AG04449 (cell line): Measurements from ENCODE around the gene PLBD1.
A peak's percentile ranks its signal among the peaks of the same experiment; 100 is the strongest.

Experiments
- CTCF ChIA-PET: fragments of 350-600 bp; formaldehyde crosslinking; extraction: SDS; loops from one replicate; lab custom pipeline; 2021; ENCODE audit warnings: antibody characterized with exemption; lab: Yijun Ruan, JAX
- POLR2A ChIA-PET: fragments of 400-600, 350-600 bp; formaldehyde crosslinking; extraction: SDS; loops from one replicate; lab custom pipeline; 2020; ENCODE audit warnings: antibody characterized with exemption, inconsistent platforms; lab: Yijun Ruan, JAX
- DNase-seq: peaks from one replicate; pipeline ENCODE4 v3.0.0-alpha.2; 2010; ENCODE audit warnings: low read depth, low spot score
- H3K4me3 ChIP-seq: 2 replicates; pipeline ENCODE4 v1.5.1; 2011; ENCODE audit warnings: low read depth, mild to moderate bottlenecking, control low read depth, low read length
- TF ChIP-seq, protein P1 (sequence below): IDR thresholded peaks from one replicate; pipeline ENCODE4 v1.5.1; 2011; ENCODE audit warnings: mild to moderate bottlenecking, moderate library complexity, low read length, control low read depth, inconsistent platforms; ENCODE audit not compliant: insufficient read depth; ENCODE audit errors: missing control alignments

Gene PLBD1

DNA sequence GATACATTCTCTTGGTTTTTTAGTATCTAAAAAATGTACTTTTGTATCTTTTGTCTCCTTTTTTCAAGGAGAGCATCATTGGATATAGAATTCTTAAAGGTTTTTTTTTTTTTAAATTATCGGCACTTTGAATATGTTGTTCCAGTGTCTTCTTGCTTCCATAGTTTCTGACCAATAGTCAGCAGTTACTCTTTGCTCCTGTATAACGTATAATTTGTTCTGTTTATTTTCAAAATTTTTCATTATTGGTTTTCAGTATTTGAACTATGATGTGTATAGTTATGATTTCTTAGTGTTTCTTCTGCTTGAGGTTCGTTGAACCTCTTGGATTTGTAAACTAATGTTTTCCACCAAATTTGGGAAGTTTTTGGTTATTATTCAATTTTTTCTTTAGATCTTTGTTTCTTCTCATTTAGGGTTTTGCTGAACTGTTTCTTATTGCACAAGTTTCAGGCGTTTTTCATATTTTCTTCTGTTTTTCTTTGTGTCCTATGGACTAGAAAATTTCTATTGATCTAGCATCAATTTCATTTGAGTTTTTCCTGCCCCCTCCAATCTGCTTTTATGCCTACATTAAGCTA is 93.9 kb downstream of the PLBD1 start:
- TF ChIP-seq, protein P1, sequence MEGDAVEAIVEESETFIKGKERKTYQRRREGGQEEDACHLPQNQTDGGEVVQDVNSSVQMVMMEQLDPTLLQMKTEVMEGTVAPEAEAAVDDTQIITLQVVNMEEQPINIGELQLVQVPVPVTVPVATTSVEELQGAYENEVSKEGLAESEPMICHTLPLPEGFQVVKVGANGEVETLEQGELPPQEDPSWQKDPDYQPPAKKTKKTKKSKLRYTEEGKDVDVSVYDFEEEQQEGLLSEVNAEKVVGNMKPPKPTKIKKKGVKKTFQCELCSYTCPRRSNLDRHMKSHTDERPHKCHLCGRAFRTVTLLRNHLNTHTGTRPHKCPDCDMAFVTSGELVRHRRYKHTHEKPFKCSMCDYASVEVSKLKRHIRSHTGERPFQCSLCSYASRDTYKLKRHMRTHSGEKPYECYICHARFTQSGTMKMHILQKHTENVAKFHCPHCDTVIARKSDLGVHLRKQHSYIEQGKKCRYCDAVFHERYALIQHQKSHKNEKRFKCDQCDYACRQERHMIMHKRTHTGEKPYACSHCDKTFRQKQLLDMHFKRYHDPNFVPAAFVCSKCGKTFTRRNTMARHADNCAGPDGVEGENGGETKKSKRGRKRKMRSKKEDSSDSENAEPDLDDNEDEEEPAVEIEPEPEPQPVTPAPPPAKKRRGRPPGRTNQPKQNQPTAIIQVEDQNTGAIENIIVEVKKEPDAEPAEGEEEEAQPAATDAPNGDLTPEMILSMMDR, result no peak
- ChIA-PET POLR2A (no interaction called here), CTCF (interaction anchor here (1.5 to 1.6 kb wide), 3 partner anchors 20 to 218 kb away, joined by 3 to 5 read pairs (median 4); no protein-coding TSS in a partner anchor)
- no peak for DNase-seq
- H3K4me3 ChIP-seq, result no peak overlapping the region

DNA sequence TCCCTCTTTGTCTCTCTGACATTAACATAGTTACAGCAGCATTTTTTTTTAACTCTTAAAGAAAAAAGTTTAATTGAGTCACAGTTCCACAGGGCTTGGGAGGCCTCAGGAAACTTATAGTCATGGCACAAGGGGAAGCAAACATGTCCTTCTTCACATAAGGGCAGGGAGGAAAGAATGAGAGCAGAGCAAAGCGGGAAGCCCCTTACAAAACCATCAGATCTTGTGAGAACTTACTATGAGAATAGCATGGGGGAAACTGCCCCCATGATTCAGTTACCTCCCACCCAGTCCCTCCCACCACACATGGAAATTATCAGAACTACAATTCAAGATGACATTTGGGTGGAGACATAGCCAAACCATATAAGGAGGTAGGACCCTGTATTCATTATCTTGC is 96.2 kb downstream of the PLBD1 start:
- DNase-seq, result no peak
- CTCF ChIA-PET, result no interaction called here
- TF ChIP-seq, protein P1, result no peak
- POLR2A ChIA-PET, result no interaction called here
- no peak overlapping the region for H3K4me3 ChIP-seq

DNA sequence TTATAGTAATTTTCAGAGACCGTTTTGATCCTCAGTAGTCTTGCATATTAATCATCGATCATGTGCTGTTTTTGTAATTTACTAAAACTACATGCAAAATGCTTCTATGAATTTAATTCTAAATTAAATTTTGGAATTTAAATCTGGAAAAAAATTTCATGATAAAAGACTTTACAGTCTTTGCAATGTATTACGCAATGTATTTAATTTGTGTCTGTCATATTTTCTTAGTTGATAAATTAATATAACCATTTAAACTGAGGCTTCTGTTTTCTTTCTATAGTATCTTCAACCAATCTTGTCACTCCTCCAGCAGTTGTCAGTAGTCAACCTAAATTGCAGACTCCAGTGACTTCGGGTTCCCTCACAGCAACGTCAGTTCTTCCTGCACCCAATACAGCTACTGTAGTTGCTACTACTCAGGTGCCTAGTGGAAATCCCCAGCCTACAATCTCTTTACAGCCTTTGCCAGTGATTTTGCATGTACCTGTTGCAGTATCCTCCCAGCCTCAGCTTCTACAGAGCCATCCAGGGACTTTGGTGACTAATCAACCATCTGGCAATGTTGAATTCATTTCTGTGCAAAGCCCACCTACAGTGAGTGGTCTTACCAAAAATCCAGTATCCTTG is 107.4 kb downstream of the PLBD1 start:
- TF ChIP-seq, protein P1, result no peak
- POLR2A ChIA-PET, result no interaction called here
- no peak overlapping the region for H3K4me3 ChIP-seq
- DNase-seq, result no peak
- CTCF ChIA-PET, result no interaction called here

DNA sequence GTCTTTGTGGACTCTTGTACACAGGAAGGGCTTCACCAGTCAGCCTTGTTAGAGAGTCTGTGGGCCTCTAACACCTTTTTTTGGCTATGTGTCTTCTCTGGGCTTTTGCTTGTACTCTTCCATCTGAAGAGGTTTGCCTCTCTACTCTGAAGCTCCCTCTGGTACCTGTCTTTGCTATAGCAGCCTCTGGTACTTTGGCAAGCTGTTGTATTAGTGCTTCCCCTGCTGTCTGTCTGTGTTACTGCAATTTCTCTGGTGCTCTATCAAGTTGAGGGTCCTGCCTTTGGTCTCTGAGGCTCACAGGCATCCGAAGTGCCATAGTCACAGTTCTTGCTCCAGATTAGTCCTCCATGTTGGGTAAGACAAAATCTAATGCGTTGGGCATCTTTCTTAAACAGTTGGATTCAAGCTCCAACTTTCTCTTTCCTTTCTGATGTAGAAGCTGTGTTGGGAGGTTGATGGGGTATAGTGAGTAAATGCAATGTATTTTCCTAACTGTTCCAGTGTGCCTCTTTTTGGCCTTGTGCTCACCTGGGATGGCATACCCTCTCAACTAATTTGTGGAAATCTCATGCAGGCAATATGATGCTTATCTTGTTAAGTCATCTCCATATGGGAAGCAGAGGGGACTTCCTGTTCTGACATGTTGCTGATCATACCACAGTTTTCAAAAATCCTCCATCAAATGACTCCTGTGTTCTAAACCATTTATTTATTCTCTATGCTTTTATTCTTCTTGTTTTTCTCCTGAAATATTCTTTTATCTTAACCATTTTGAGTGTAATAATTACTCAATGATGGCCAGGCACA is 113.4 kb downstream of the PLBD1 start:
- POLR2A ChIA-PET, result no interaction called here
- no peak for DNase-seq
- TF ChIP-seq, protein P1, result peak; percentile 34

More for the DNA sequence above, 113.4 kb downstream of the PLBD1 start:
- H3K4me3 ChIP-seq, result no peak overlapping the region
- CTCF ChIA-PET, result interaction anchor here (0.7 to 4.5 kb wide), 13 partner anchors 10 to 268 kb away, joined by 3 to 47 read pairs (median 4); no protein-coding TSS in a partner anchor
